Activated CD4-positive, alpha-beta memory T cell treated with anti-CD3 and anti-CD28 coated beads for 36 hours (primary cell): ENCODE results near the gene PCGF3. TPM values are rescaled to one million over a fixed set of nuclear protein-coding genes. Genes with fewer than 3 reads are reported as not detected.

Source experiments
- CTCF ChIA-PET: fragments of 350-600 bp; sonication (Branson Sonifier 250); formaldehyde crosslinking; loops from one replicate; lab custom pipeline; 2021; ENCODE audit warnings: antibody characterized with exemption, inconsistent platforms; lab: Charles Lee
- POLR2A ChIA-PET: fragments of 350-600 bp; sonication (Branson Sonifier 250); formaldehyde crosslinking; loops from one replicate; lab custom pipeline; 2021; ENCODE audit warnings: antibody characterized with exemption; lab: Charles Lee
- DNase-seq: peaks from one replicate; pipeline ENCODE4 v3.0.0-alpha.2; 2020
- H3K27ac Mint-ChIP-seq: one replicate; pipeline ENCODE4 v1.8.0; 2021; ENCODE audit warnings: mixed read lengths
- H3K27me3 Mint-ChIP-seq: one replicate; pipeline ENCODE4 v1.8.0; 2021; ENCODE audit warnings: mixed read lengths
- H3K36me3 Mint-ChIP-seq: one replicate; pipeline ENCODE4 v1.8.0; 2021; ENCODE audit warnings: mixed read lengths
- H3K4me1 Mint-ChIP-seq: one replicate; pipeline ENCODE4 v1.8.0; 2021; ENCODE audit warnings: low read depth, mixed read lengths
- H3K4me3 Mint-ChIP-seq: one replicate; pipeline ENCODE4 v1.8.0; 2021; ENCODE audit warnings: mild to moderate bottlenecking, mixed read lengths
- H3K9me3 Mint-ChIP-seq: one replicate; pipeline ENCODE4 v1.8.0; 2021; ENCODE audit warnings: mixed read lengths
- intact Hi-C: fragments of 100-400 bp; cut with micrococcal nuclease; formaldehyde crosslinking; loops from one replicate; pipeline ENCODE4 v1.15.1; 2023
- total RNA-seq, 2 experiments: library from RNA; stranded (reverse); gene quantifications; one replicate each; pipeline ENCODE4 v1.2.3, GENCODE V29; 2021

The PCGF3 gene
- total RNA-seq, 2 experiments from 2014 or later = 27.8 to 29.3 TPM

- DNase-seq = no peak
- Mint-ChIP-seq H3K27ac (no peak overlapping the region), H3K9me3 (no peaks in the 10 kb centered on the region), H3K27me3 (peaks cover 1% of the 10 kb centered on the region), H3K4me3 (no peak overlapping the region), H3K4me1 (peaks cover 8% of the 10 kb centered on the region), H3K36me3 (no peaks in the 10 kb centered on the region)
- POLR2A ChIA-PET = no interaction called here
- CTCF ChIA-PET = no interaction called here
- intact Hi-C loops = no loop called here
Measured at GRCh38 chr4:680091-680490, 25.5 kb upstream of the PCGF3 start.

GRCh38 chr4:680551-680927 is 25.1 kb upstream of the PCGF3 start:
- Mint-ChIP-seq H3K36me3 (no peaks in the 10 kb centered on the region), H3K27me3 (peaks cover 4% of the 10 kb centered on the region), H3K4me3 (peak overlapping the region; percentile 12), H3K9me3 (no peaks in the 10 kb centered on the region), H3K27ac (no peak overlapping the region), H3K4me1 (peaks cover 8% of the 10 kb centered on the region)
- ChIA-PET CTCF (no interaction called here), POLR2A (no interaction called here)
- intact Hi-C loops = no loop called here
- DNase-seq = peak; percentile 37

DNA sequence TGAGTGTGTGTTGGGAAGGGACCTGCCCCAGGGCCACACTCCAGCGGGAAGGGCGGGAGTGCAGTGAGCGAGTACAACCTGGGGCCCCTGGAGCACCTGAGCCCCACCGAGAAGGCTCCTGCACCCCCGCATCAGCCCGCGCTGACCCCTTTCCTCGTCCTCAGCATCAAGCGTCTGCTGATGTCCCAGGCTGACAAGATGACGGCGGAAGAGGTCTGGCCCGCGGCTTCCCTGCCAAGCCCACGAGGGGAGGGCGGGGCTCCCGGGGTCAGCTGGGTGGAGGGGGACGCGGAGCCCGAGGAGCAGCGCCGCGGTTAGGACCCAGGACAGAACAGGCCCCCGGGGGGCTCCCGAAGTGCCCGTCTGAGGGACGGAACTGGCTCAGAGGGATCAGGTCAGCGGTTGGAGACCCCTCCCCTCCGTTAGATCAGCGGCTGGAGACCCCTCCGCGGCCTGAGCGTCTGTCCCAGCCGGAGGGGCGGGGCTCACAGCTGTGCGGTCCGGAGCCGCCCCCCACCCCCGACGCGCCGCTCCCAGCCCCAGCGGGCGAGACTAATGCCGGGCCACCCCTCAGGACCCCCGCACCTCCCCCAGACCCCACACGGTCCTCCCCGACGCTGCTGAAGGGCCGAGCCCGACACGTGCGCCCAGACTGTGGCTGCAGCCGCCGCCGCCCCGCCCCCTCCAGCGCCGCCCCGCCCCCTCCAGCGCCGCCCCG is 24.5 kb upstream of the PCGF3 start:
- intact Hi-C loops = no loop called here
- Mint-ChIP-seq H3K9me3 (no peaks in the 10 kb centered on the region), H3K27me3 (peaks cover 4% of the 10 kb centered on the region), H3K36me3 (no peaks in the 10 kb centered on the region), H3K4me3 (peak overlapping the region; percentile 12), H3K4me1 (peaks cover 8% of the 10 kb centered on the region), H3K27ac (no peak overlapping the region)
- ChIA-PET CTCF (no interaction called here), POLR2A (no interaction called here)
- DNase-seq = peak; percentile 65

DNA sequence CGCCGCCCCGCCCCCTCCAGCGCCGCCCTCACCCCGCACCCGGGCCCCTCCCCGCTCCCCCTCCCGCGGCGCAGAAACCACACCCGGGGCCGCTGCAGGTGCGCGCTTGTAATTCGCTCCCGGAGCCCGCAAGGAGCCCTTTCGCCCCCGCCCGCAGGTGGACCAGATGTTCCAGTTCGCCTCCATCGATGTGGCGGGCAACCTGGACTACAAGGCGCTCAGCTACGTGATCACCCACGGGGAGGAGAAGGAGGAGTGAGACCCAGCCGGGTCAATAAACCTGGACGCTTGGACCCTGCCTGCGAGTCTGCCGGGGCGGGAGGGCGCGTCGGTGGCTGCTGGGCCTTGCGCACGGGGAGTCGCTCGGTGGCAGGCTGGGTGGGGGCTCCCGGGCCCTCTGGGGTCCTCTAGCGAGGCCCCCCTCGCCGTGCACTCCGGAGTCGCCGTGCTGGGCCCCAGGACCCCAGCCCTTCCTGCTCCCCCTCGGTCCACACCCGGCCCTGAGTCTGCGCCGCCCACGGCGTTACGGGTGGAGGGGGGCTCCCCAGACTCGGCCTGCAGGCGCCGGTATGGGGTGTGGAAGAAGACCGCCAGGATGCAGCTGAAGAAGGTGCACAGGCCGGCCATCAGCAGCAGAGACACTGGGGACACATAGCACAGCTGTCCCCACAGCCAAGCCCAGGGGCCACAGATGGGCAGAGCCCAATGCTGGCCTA is 23.7 kb upstream of the PCGF3 start:
- no peaks in the 10 kb centered on the region for H3K36me3 Mint-ChIP-seq
- H3K4me3 Mint-ChIP-seq = no peak overlapping the region
- DNase-seq = no peak
- peaks cover 4% of the 10 kb centered on the region for H3K27me3 Mint-ChIP-seq
- no peaks in the 10 kb centered on the region for H3K9me3 Mint-ChIP-seq
- intact Hi-C loops = no loop called here
- ChIA-PET CTCF (no interaction called here), POLR2A (no interaction called here)
- no peak overlapping the region for H3K27ac Mint-ChIP-seq
- peaks cover 8% of the 10 kb centered on the region for H3K4me1 Mint-ChIP-seq

- POLR2A ChIA-PET = no interaction called here
- CTCF ChIA-PET = no interaction called here
Measured at GRCh38 chr4:682490-683172, 23.0 kb upstream of the PCGF3 start.

GRCh38 chr4:683247-683897 is 22.3 kb upstream of the PCGF3 start:
- ChIA-PET CTCF (interaction anchor here (0.6 to 1.4 kb wide), 4 partner anchors 8 to 647 kb away, joined by 3 to 7 read pairs (median 4); no protein-coding TSS in a partner anchor), POLR2A (interaction anchor here (1.4 kb wide), 1 partner anchor 9 kb away, joined by 5 read pairs; the partner anchor contains the start of genes ATP5ME and MYL5)
- DNase-seq = no peak
- Mint-ChIP-seq H3K36me3 (no peaks in the 10 kb centered on the region), H3K27ac (no peak overlapping the region), H3K27me3 (peaks cover 9% of the 10 kb centered on the region), H3K4me3 (no peak overlapping the region), H3K4me1 (peaks cover 11% of the 10 kb centered on the region), H3K9me3 (no peaks in the 10 kb centered on the region)
- intact Hi-C loops = no loop called here

More at GRCh38 chr4:682490-683172, 23.0 kb upstream of the PCGF3 start:
- Mint-ChIP-seq H3K27me3 (peaks cover 5% of the 10 kb centered on the region), H3K4me1 (peaks cover 9% of the 10 kb centered on the region), H3K4me3 (no peak overlapping the region), H3K9me3 (no peaks in the 10 kb centered on the region), H3K36me3 (no peaks in the 10 kb centered on the region), H3K27ac (no peak overlapping the region)
- intact Hi-C loops = no loop called here
- no peak for DNase-seq

GRCh38 chr4:683982-684622 is 21.5 kb upstream of the PCGF3 start:
- H3K4me3 Mint-ChIP-seq = no peak overlapping the region
- ChIA-PET CTCF (interaction anchor here (0.6 to 1.4 kb wide), 6 partner anchors 9 to 647 kb away, joined by 3 to 7 read pairs (median 4); partner anchors contain the start of genes ATP5ME and MYL5), POLR2A (interaction anchor here (1.4 kb wide), 1 partner anchor 9 kb away, joined by 5 read pairs; the partner anchor contains the start of genes ATP5ME and MYL5)
- DNase-seq = peak; percentile 63
- H3K27ac Mint-ChIP-seq = no peak overlapping the region
- no peaks in the 10 kb centered on the region for H3K9me3 Mint-ChIP-seq
- H3K36me3 Mint-ChIP-seq = no peaks in the 10 kb centered on the region
- intact Hi-C loops = no loop called here
- H3K4me1 Mint-ChIP-seq = peaks cover 11% of the 10 kb centered on the region
- peaks cover 9% of the 10 kb centered on the region for H3K27me3 Mint-ChIP-seq

- no peaks in the 10 kb centered on the region for H3K9me3 Mint-ChIP-seq
- peaks cover 11% of the 10 kb centered on the region for H3K4me1 Mint-ChIP-seq
- ChIA-PET POLR2A (interaction anchor here (1.4 kb wide), 1 partner anchor 10 kb away, joined by 5 read pairs; the partner anchor contains the start of genes ATP5ME and MYL5), CTCF (interaction anchor here (0.6 to 1.4 kb wide), 4 partner anchors 9 to 441 kb away, joined by 3 to 6 read pairs (median 4); partner anchors contain the start of genes ATP5ME and MYL5)
- no peak for DNase-seq
- peaks cover 9% of the 10 kb centered on the region for H3K27me3 Mint-ChIP-seq
- intact Hi-C loops = no loop called here
- no peak overlapping the region for H3K27ac Mint-ChIP-seq
- H3K36me3 Mint-ChIP-seq = no peaks in the 10 kb centered on the region
- no peak overlapping the region for H3K4me3 Mint-ChIP-seq
Measured at GRCh38 chr4:684623-685327, 20.9 kb upstream of the PCGF3 start.

GRCh38 chr4:685679-686412 is 19.8 kb upstream of the PCGF3 start:
- ChIA-PET POLR2A (no interaction called here), CTCF (no interaction called here)
- Mint-ChIP-seq H3K27ac (no peak overlapping the region), H3K4me3 (no peak overlapping the region), H3K36me3 (no peaks in the 10 kb centered on the region), H3K27me3 (peaks cover 12% of the 10 kb centered on the region), H3K9me3 (no peaks in the 10 kb centered on the region), H3K4me1 (peaks cover 6% of the 10 kb centered on the region)
- no peak for DNase-seq
- intact Hi-C loops = no loop called here

DNA sequence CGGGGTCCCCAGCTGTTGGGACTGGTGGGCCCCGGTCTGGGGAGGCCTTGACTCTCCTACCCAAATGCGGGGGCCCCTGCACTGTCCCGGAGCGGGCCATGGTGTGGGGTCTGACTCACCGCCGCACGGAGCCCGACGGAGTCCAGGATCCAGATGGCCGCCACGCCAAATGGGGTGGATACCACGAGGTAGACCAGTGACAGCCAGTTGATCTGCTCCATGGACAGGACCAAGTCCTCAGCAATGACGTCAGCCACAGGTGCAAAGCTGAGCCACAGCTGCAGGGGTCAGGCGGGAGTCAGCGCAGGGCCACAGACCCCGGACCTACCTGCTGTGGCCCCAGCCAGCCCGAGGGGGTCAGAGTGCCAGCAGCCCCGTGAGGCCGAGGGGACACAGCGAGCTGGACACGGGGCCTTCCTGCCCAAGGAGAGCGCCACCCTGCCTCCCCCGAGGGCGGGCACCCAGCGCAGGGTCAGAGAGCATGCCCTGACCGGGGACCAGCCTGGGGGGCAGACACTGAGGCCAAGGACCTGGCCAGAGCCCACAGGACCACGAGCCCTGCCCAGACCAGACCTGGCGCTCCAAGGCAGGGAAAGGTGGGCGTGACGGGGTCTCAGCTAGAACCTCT is 19.1 kb upstream of the PCGF3 start:
- POLR2A ChIA-PET = no interaction called here
- Mint-ChIP-seq H3K4me1 (peaks cover 5% of the 10 kb centered on the region), H3K9me3 (no peaks in the 10 kb centered on the region), H3K36me3 (no peaks in the 10 kb centered on the region), H3K4me3 (no peak overlapping the region), H3K27ac (no peak overlapping the region), H3K27me3 (peaks cover 12% of the 10 kb centered on the region)
- DNase-seq = no peak
- CTCF ChIA-PET = no interaction called here
- intact Hi-C loops = no loop called here
